ENCODE data around the gene AQP2.

DNA sequence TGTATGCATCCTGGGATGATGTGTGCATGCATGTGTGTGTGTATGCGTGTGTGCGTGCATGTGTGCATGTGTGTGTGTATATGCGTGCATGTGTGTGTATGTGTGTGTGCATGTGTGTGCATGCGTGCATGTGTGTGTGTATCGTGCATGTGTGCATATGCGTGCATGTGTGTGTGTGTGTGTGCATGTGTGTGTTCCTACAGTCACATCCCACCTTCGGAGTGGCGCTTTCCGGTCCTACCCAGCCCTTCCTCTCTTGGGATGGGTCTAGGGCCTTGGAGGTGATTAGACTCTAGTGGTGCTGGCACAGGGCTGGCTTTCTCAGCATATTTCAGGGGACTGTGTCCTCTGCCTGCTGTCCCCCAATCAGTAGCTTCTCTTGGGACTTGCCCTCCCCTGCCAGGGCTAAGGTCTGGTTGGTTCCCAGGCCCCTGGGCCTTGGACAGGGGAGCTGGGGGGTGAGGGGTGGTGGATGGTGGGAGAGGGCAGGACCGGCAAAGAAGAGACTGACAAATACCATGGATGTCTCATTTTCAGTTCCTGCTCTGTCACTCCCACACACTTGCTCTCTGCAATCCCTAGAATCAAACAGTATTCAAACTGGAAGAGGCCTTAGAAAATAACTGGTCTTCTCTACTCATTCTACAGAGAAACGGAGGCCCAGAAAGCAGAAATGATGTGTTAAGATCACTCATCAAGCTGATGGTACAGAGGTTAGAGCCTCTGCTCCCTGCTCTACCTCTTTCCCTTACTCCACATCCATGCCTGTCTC is 24.9 kb upstream of the AQP2 start:
- TF ChIP-seq, protein P1, sequence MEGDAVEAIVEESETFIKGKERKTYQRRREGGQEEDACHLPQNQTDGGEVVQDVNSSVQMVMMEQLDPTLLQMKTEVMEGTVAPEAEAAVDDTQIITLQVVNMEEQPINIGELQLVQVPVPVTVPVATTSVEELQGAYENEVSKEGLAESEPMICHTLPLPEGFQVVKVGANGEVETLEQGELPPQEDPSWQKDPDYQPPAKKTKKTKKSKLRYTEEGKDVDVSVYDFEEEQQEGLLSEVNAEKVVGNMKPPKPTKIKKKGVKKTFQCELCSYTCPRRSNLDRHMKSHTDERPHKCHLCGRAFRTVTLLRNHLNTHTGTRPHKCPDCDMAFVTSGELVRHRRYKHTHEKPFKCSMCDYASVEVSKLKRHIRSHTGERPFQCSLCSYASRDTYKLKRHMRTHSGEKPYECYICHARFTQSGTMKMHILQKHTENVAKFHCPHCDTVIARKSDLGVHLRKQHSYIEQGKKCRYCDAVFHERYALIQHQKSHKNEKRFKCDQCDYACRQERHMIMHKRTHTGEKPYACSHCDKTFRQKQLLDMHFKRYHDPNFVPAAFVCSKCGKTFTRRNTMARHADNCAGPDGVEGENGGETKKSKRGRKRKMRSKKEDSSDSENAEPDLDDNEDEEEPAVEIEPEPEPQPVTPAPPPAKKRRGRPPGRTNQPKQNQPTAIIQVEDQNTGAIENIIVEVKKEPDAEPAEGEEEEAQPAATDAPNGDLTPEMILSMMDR (IDR thresholded peaks at IDR 0.05) = no peak
- no peak for TF ChIP-seq ZFX (IDR thresholded peaks at IDR 0.05; ENCODE audit: borderline replicate concordance)
